Endothelial cell (in vitro differentiated cells): Measurements from ENCODE around the gene IGFLR1. TPM values are rescaled to one million over a fixed set of nuclear protein-coding genes. Genes with fewer than 3 reads are reported as not detected.

ENCODE experiments used
- DNase-seq: peaks from one replicate; pipeline ENCODE4 v3.0.0; 2021; ENCODE audit warnings: low spot score
- H3K27ac Mint-ChIP-seq: one replicate; pipeline ENCODE4 v1.8.0; 2021; ENCODE audit warnings: mixed read lengths, inconsistent platforms; ENCODE audit not compliant: unreplicated experiment
- H3K27me3 Mint-ChIP-seq: one replicate; pipeline ENCODE4 v1.8.0; 2021; ENCODE audit warnings: mild to moderate bottlenecking, moderate library complexity, mixed read lengths, inconsistent platforms; ENCODE audit not compliant: unreplicated experiment
- H3K36me3 Mint-ChIP-seq: one replicate; pipeline ENCODE4 v1.8.0; 2021; ENCODE audit warnings: mild to moderate bottlenecking, low read depth, mixed read lengths, inconsistent platforms; ENCODE audit not compliant: unreplicated experiment
- H3K4me1 Mint-ChIP-seq: one replicate; pipeline ENCODE4 v1.8.0; 2021; ENCODE audit warnings: mild to moderate bottlenecking, mixed read lengths, inconsistent platforms; ENCODE audit not compliant: unreplicated experiment
- H3K4me3 Mint-ChIP-seq: one replicate; pipeline ENCODE4 v1.8.0; 2021; ENCODE audit warnings: mild to moderate bottlenecking, mixed read lengths, inconsistent platforms; ENCODE audit not compliant: unreplicated experiment
- H3K9me3 Mint-ChIP-seq: one replicate; pipeline ENCODE4 v1.8.0; 2021; ENCODE audit warnings: mixed read lengths, inconsistent platforms; ENCODE audit not compliant: unreplicated experiment
- CTCF ChIP-seq: fragments of 200-600 bp; sonication (generic); IDR thresholded peaks from one replicate; pipeline ENCODE4 v1.5.0; 2021; ENCODE audit warnings: antibody characterized with exemption; ENCODE audit not compliant: unreplicated experiment
- total RNA-seq: library from RNA; stranded (reverse); fragmentation: NEBNext Ultra II Directional; extraction: Animal tissue kit (Norgen Biotek cat#: 25700); gene quantifications from one replicate; pipeline ENCODE4 v1.2.1, GENCODE V29; 2021; ENCODE audit not compliant: unreplicated experiment

Gene IGFLR1
- total RNA-seq, 1 donor from 2014 or later, result 3.2 TPM

GRCh38 chr19:35777086-35777841, 35.0 kb upstream of the IGFLR1 start:
- Mint-ChIP-seq H3K27me3 (peaks cover 20% of the 10 kb centered on the region), H3K36me3 (peaks cover 5% of the 10 kb centered on the region), H3K9me3 (no peaks in the 10 kb centered on the region), H3K27ac (peak overlapping the region; percentile 18), H3K4me3 (peak overlapping the region; percentile 56), H3K4me1 (peaks cover 13% of the 10 kb centered on the region)
- no peak for DNase-seq
- TF ChIP-seq CTCF, result no peak

- peaks cover 5% of the 10 kb centered on the region for H3K36me3 Mint-ChIP-seq
- peak overlapping the region; percentile 81 for H3K4me3 Mint-ChIP-seq
- peaks cover 13% of the 10 kb centered on the region for H3K4me1 Mint-ChIP-seq
- H3K27me3 Mint-ChIP-seq, result peaks cover 18% of the 10 kb centered on the region
- no peaks in the 10 kb centered on the region for H3K9me3 Mint-ChIP-seq
- no peak for TF ChIP-seq CTCF
- H3K27ac Mint-ChIP-seq, result no peak overlapping the region
- DNase-seq, result no peak
Observed at GRCh38 chr19:35776102-35776788, 34.0 kb upstream of the IGFLR1 start.

GRCh38 chr19:35775298-35776101, 33.2 kb upstream of the IGFLR1 start, which contains the start of gene ARHGAP33:
TSS of gene ARHGAP33 (plus strand) at chr19:35775564. CDS start at chr19:35775659, 95 bp downstream.
- DNase-seq, result peak; percentile 98
- peak within 1 kb of the TSS; percentile 88 for H3K4me3 Mint-ChIP-seq
- TF ChIP-seq CTCF, result no peak
- peaks cover 16% of the 10 kb centered on the region for H3K27me3 Mint-ChIP-seq
- peaks cover 5% of the 10 kb centered on the region for H3K36me3 Mint-ChIP-seq
- H3K27ac Mint-ChIP-seq, result peak within 1 kb of the TSS; percentile 7
- H3K9me3 Mint-ChIP-seq, result no peaks in the 10 kb centered on the region
- peaks cover 13% of the 10 kb centered on the region for H3K4me1 Mint-ChIP-seq

DNA sequence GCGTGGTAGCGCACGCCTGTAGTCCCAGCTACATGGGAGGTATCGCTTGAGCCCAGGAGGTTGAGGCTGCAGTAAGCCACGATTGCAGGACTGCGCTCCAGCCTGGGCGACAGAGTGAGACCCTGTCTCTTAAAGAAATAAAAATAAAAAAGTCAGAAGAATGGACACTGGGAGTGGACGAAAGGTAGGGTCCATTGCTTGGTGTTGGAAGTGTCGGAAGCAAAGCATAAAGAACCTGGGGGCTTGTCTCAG, 32.7 kb upstream of the IGFLR1 start:
- DNase-seq, result no peak
- Mint-ChIP-seq H3K27ac (no peak overlapping the region), H3K4me1 (peaks cover 13% of the 10 kb centered on the region), H3K4me3 (peak overlapping the region; percentile 88), H3K9me3 (no peaks in the 10 kb centered on the region), H3K27me3 (peaks cover 17% of the 10 kb centered on the region), H3K36me3 (peaks cover 5% of the 10 kb centered on the region)
- no peak for TF ChIP-seq CTCF
